Stimulated activated CD4-positive, alpha-beta T cell treated with anti-CD3 and anti-CD28 coated beads, TNF-alpha, amount 100 ng/mL, for 48 hours (primary cell): Measurements from ENCODE around the gene SLC26A6.

Experiments used
- DNase-seq, 3 donors: peaks; one replicate each; pipeline ENCODE4 v3.0.0-alpha.2; 2020; ENCODE audit warnings: low read depth in 3 of 3

Gene SLC26A6

GRCh38 chr3:48660800-48661400 lies 25.6 kb upstream of the SLC26A6 start:
- no peak for DNase-seq

- peak in 1 of 3 donors; percentile 12 for DNase-seq
Measured at GRCh38 chr3:48656841-48657281, 21.6 kb upstream of the SLC26A6 start.

GRCh38 chr3:48656061-48656840 lies 21.0 kb upstream of the SLC26A6 start:
- DNase-seq, result peak; percentile 76 to 84 (median 83)

- DNase-seq, result peak in 2 of 3 donors; percentile 45
Measured at GRCh38 chr3:48655606-48656005, 20.3 kb upstream of the SLC26A6 start.

- no peak for DNase-seq
Measured at GRCh38 chr3:48655063-48655462, 19.8 kb upstream of the SLC26A6 start.

GRCh38 chr3:48652923-48653715 lies 17.9 kb upstream of the SLC26A6 start:
- DNase-seq, result no peak

- DNase-seq, result no peak
Measured at GRCh38 chr3:48651771-48652170, 16.5 kb upstream of the SLC26A6 start.

GRCh38 chr3:48650723-48651122 lies 15.5 kb upstream of the SLC26A6 start:
- DNase-seq, result no peak

- DNase-seq, result no peak
Measured at GRCh38 chr3:48648188-48648850, 13.1 kb upstream of the SLC26A6 start.

GRCh38 chr3:48647714-48648113 lies 12.5 kb upstream of the SLC26A6 start:
- DNase-seq, result no peak

- no peak for DNase-seq
Measured at GRCh38 chr3:48644898-48645760, 9.9 kb upstream of the SLC26A6 start.

- DNase-seq, result no peak
Measured at GRCh38 chr3:48642605-48643004, 7.3 kb upstream of the SLC26A6 start.

GRCh38 chr3:48641396-48641795 lies 6.1 kb upstream of the SLC26A6 start:
- no peak for DNase-seq

GRCh38 chr3:48639944-48640606 lies 4.8 kb upstream of the SLC26A6 start:
- DNase-seq, result no peak

- DNase-seq, result no peak
Measured at GRCh38 chr3:48637305-48637704, 2.0 kb upstream of the SLC26A6 start.

- no peak for DNase-seq
Measured at GRCh38 chr3:48636149-48636655, 941 bp upstream of the SLC26A6 start.

- peak in 2 of 3 donors; percentile 14 to 54 for DNase-seq
Measured at GRCh38 chr3:48634661-48635221, 520 bp downstream of the SLC26A6 start.

- no peak for DNase-seq
Measured at GRCh38 chr3:48633743-48634142, 1.5 kb downstream of the SLC26A6 start.

- DNase-seq, result no peak
Measured at GRCh38 chr3:48633256-48633655, 2.0 kb downstream of the SLC26A6 start.
